HG03108 (cell line): ENCODE data around the gene INPP4A.
A peak's percentile ranks its signal among the peaks of the same experiment; 100 is the strongest.

Experiments
- ATAC-seq: cut with Tn5 transposase; IDR thresholded peaks from one replicate; pipeline ENCODE4 v1.9.1; 2021; ENCODE audit warnings: moderate library complexity; ENCODE audit not compliant: unreplicated experiment

The INPP4A gene

GRCh38 chr2:98459496-98460175 lies 15.0 kb downstream of the INPP4A start:
- ATAC-seq, result no peak

GRCh38 chr2:98460573-98461497 lies 16.2 kb downstream of the INPP4A start:
- ATAC-seq, result peak; percentile 49

GRCh38 chr2:98461498-98462049 lies 16.9 kb downstream of the INPP4A start:
- ATAC-seq, result no peak

DNA sequence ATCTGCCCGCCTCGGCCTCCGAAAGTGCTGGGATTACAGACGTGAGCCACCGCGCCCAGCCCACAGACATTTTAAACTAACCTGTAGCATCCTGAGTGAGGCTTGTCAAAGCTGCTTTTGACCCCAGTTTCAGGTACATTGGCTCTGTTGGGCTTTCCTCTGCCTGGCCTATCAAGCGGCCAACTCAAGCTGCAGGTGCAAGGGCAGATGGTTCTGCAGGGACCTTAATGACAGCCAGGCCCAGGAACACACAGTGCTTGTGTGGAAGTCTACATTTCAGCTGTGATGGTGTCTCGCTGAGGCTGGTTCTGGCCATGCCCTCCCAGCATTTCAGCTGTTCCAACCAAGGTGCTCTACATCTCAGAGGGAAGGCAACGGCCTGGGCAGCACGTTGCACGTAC lies 18.4 kb downstream of the INPP4A start:
- ATAC-seq, result no peak

DNA sequence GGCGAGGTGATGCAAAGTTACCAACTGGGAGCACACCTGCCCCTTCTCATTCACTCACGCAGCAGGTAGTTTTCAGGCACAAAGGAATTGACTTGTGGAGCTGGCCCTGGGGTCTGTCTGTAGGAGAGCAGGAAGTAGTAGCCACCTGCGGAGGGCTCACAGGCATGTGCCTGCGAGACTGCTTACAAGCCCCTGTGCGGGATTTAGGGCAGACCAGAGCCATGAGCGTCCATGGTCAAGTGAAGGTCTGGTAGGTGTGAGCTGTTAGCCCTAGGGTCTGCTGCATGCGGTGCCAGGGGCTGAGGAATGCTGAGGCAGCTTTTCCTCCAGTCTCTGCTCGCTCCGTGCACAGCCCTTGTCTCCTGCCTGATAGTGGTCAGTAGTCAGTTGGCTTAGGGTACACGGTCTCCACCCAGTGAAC lies 18.9 kb downstream of the INPP4A start:
- ATAC-seq, result no peak

DNA sequence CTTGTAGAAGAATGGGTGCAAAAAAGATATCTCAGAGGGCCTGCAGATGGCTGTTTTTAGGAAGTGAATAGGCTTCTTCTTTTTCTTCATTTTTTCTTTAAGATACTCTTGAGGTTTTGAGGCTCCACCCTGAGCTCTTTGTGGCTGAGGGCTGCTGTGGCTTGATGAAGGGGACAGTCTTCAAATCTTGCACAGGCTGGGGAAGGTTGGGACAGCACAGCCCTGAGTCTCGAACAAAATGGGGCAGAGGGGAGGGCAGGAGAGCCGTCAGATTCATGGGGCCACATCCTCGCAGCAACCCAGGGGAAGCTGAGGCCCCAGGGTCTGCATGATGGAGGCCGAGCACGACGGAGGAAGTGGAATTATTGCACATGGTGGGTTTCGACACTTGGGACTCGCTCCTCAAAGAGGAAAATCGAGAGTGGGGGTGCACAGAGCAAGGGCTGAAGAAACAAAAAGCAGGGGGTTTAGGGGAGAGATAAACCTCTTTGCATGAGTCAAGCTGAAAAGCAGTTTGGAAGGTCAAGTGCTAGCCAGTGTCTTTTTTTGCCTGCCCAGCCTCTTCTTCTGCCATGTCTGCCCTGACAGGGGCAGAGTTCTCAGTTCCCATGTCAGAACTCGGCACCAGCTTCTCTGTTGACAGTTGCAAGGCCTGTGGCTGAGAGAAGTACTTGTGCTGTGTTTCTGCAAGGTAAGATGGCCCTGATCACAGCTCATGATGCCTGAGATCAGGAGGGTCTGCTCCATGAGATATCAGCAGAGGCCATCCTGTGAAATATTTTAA lies 19.5 kb downstream of the INPP4A start:
- ATAC-seq, result no peak

GRCh38 chr2:98464772-98465310 lies 20.2 kb downstream of the INPP4A start:
- ATAC-seq, result peak; percentile 30

GRCh38 chr2:98465456-98466226 lies 21.0 kb downstream of the INPP4A start:
- peak; percentile 36 for ATAC-seq

GRCh38 chr2:98467082-98467536 lies 22.5 kb downstream of the INPP4A start:
- ATAC-seq, result no peak

- no peak for ATAC-seq
Observed at GRCh38 chr2:98467652-98468051, 23.0 kb downstream of the INPP4A start.

- peak; percentile 38 for ATAC-seq
Observed at GRCh38 chr2:98468621-98469236, 24.1 kb downstream of the INPP4A start.

GRCh38 chr2:98469862-98470544 lies 25.3 kb downstream of the INPP4A start:
- no peak for ATAC-seq

GRCh38 chr2:98470851-98471255 lies 26.2 kb downstream of the INPP4A start:
- ATAC-seq, result no peak

- ATAC-seq, result no peak
Observed at GRCh38 chr2:98471402-98472131, 26.9 kb downstream of the INPP4A start.

DNA sequence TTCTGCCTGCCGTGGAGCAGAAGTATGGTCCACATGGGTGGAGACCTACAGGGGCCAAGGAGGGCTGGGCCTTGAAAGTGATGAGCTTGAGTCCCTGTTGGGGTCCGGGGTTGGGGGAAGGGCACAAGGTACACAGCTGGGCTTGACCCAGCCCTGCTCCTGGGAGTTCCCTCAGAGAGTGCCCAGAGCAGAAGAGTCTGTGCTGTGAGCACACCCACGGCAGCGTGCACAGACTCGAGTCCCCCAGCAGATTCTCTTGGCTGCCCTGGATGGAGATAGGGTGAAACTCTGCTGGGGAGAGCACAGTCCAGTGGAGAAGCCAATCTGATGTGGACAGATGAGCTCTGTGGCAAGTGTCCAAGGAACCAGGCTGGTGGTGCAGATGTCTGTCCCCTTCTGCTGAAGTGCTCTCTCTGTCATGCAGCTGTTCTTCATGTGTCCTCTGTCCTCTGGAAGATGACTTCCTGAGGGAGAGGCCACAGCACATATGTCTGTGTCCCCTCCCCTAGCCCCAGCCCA lies 27.5 kb downstream of the INPP4A start:
- no peak for ATAC-seq

DNA sequence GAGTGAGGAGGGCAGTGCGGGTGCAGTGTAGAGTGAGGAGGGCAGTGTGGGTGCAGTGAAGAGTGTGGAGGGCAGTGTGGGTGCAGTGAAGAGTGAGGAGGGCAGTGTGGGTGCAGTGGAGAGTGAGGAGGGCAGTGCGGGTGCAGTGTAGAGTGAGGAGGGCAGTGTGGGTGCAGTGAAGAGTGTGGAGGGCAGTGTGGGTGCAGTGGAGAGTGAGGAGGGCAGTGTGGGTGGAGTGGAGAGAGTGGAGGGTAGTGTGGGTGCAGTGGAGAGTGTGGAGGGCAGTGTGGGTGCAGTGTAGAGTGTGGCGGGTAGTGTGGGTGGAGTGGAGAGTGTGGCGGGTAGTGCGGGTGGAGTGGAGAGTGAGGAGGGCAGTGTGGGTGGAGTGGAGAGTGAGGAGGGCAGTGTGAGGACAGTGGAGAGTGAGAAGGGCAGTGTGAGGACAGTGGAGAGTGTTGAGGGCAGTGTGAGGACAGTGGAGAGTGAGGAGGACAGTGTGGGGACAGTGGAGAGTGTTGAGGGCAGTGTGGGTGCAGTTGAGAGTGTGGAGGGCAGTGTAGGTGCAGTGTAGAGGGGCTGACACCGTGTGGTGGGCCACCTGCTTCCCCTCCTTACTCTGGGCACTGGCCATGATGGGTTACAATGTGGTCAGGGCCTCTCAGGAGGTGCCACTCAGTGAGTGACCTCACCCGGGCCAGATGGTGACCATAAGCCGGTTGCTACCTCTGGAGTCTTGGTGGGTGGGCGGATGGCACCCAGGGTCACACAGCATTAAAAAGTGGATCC lies 28.5 kb downstream of the INPP4A start:
- no peak for ATAC-seq
